IPS-15b (cell line): ENCODE results near the gene RNF112.

Experiments used
- H3K27me3 ChIP-seq: one replicate; pipeline ENCODE4 v1.6.1; 2013; ENCODE audit warnings: low read length; ENCODE audit not compliant: control insufficient read depth, insufficient read depth
- H3K36me3 ChIP-seq: one replicate; pipeline ENCODE4 v1.6.1; 2013; ENCODE audit warnings: low read length; ENCODE audit not compliant: control insufficient read depth, insufficient read depth
- H3K4me1 ChIP-seq: one replicate; pipeline ENCODE4 v1.6.1; 2013; ENCODE audit warnings: mild to moderate bottlenecking, low read length; ENCODE audit not compliant: control insufficient read depth, insufficient read depth
- H3K4me3 ChIP-seq: one replicate; pipeline ENCODE4 v1.5.1; 2013; ENCODE audit warnings: low read depth, low read length
- H3K9ac ChIP-seq: one replicate; pipeline ENCODE4 v1.6.1; 2013; ENCODE audit warnings: low read depth, mild to moderate bottlenecking, low read length
- H3K9me3 ChIP-seq: one replicate; pipeline ENCODE4 v1.6.1; 2013; ENCODE audit warnings: mild to moderate bottlenecking, low read length; ENCODE audit not compliant: control insufficient read depth, insufficient read depth

RNF112 gene

GRCh38 chr17:19410875-19411620 is at the start of gene RNF112:
TSS of gene RNF112 (plus strand) at chr17:19411232. CDS start at chr17:19411409, 177 bp downstream.
- no peaks in the 10 kb centered on the region for H3K4me1 ChIP-seq
- H3K9me3 ChIP-seq: no peaks in the 10 kb centered on the region
- no peak within 1 kb of the TSS for H3K9ac ChIP-seq
- no peaks in the 10 kb centered on the region for H3K27me3 ChIP-seq
- no peaks in the 10 kb centered on the region for H3K36me3 ChIP-seq
- peak within 1 kb of the TSS; percentile 30 for H3K4me3 ChIP-seq

- Histone ChIP-seq H3K9me3 (no peaks in the 10 kb centered on the region), H3K27me3 (peaks cover 4% of the 10 kb centered on the region), H3K9ac (peak overlapping the region; percentile 26), H3K4me3 (peak overlapping the region; percentile 87), H3K36me3 (peaks cover 13% of the 10 kb centered on the region), H3K4me1 (peaks cover 3% of the 10 kb centered on the region)
These were observed 49.7 kb upstream of the RNF112 start for GRCh38 chr17:19361326-19361725.

- H3K9me3 ChIP-seq: no peaks in the 10 kb centered on the region
- H3K36me3 ChIP-seq: peaks cover 13% of the 10 kb centered on the region
- peaks cover 3% of the 10 kb centered on the region for H3K4me1 ChIP-seq
- H3K27me3 ChIP-seq: peaks cover 4% of the 10 kb centered on the region
- H3K4me3 ChIP-seq: peak overlapping the region; percentile 87
- H3K9ac ChIP-seq: peak overlapping the region; percentile 71
These were observed 49.1 kb upstream of the RNF112 start for GRCh38 chr17:19361944-19362276.

- peaks cover 3% of the 10 kb centered on the region for H3K4me1 ChIP-seq
- H3K9ac ChIP-seq: peak within 1 kb of the TSS; percentile 71
- peaks cover 10% of the 10 kb centered on the region for H3K36me3 ChIP-seq
- H3K9me3 ChIP-seq: no peaks in the 10 kb centered on the region
- peaks cover 4% of the 10 kb centered on the region for H3K27me3 ChIP-seq
- peak within 1 kb of the TSS; percentile 87 for H3K4me3 ChIP-seq
These were observed 48.5 kb upstream of the RNF112 start, which contains the start of gene B9D1 for GRCh38 chr17:19362277-19363113. TSS of gene B9D1 (minus strand) at chr17:19362723. CDS start at chr17:19362569, 154 bp downstream.

- peaks cover 3% of the 10 kb centered on the region for H3K4me1 ChIP-seq
- peaks cover 6% of the 10 kb centered on the region for H3K36me3 ChIP-seq
- peak overlapping the region; percentile 87 for H3K4me3 ChIP-seq
- no peak overlapping the region for H3K9ac ChIP-seq
- H3K27me3 ChIP-seq: peaks cover 4% of the 10 kb centered on the region
- H3K9me3 ChIP-seq: no peaks in the 10 kb centered on the region
These were observed 48.0 kb upstream of the RNF112 start for GRCh38 chr17:19363114-19363438.

- peaks cover 6% of the 10 kb centered on the region for H3K36me3 ChIP-seq
- peaks cover 3% of the 10 kb centered on the region for H3K4me1 ChIP-seq
- no peak overlapping the region for H3K4me3 ChIP-seq
- no peaks in the 10 kb centered on the region for H3K9me3 ChIP-seq
- H3K9ac ChIP-seq: peak overlapping the region; percentile 26
- peaks cover 4% of the 10 kb centered on the region for H3K27me3 ChIP-seq
These were observed 47.5 kb upstream of the RNF112 start for GRCh38 chr17:19363460-19364035.

GRCh38 chr17:19364699-19365498 is 46.1 kb upstream of the RNF112 start:
- Histone ChIP-seq H3K4me3 (no peak overlapping the region), H3K9me3 (no peaks in the 10 kb centered on the region), H3K27me3 (peaks cover 4% of the 10 kb centered on the region), H3K9ac (no peak overlapping the region), H3K36me3 (peaks cover 3% of the 10 kb centered on the region), H3K4me1 (peaks cover 3% of the 10 kb centered on the region)

GRCh38 chr17:19365499-19365817 is 45.6 kb upstream of the RNF112 start:
- H3K36me3 ChIP-seq: no peaks in the 10 kb centered on the region
- peaks cover 4% of the 10 kb centered on the region for H3K27me3 ChIP-seq
- no peak overlapping the region for H3K4me3 ChIP-seq
- H3K4me1 ChIP-seq: peaks cover 3% of the 10 kb centered on the region
- no peak overlapping the region for H3K9ac ChIP-seq
- no peaks in the 10 kb centered on the region for H3K9me3 ChIP-seq

- Histone ChIP-seq H3K27me3 (peaks cover 4% of the 10 kb centered on the region), H3K9ac (no peak overlapping the region), H3K4me1 (peaks cover 3% of the 10 kb centered on the region)
These were observed 45.0 kb upstream of the RNF112 start for GRCh38 chr17:19365833-19366636.

GRCh38 chr17:19366637-19366972 is 44.4 kb upstream of the RNF112 start:
- H3K4me1 ChIP-seq: peaks cover 3% of the 10 kb centered on the region
- peaks cover 4% of the 10 kb centered on the region for H3K27me3 ChIP-seq
- H3K4me3 ChIP-seq: no peak overlapping the region
- no peaks in the 10 kb centered on the region for H3K9me3 ChIP-seq
- H3K36me3 ChIP-seq: no peaks in the 10 kb centered on the region
- H3K9ac ChIP-seq: no peak overlapping the region

More at GRCh38 chr17:19365833-19366636, 45.0 kb upstream of the RNF112 start:
- no peaks in the 10 kb centered on the region for H3K9me3 ChIP-seq
- no peaks in the 10 kb centered on the region for H3K36me3 ChIP-seq
- H3K4me3 ChIP-seq: no peak overlapping the region

GRCh38 chr17:19368229-19368628 is 42.8 kb upstream of the RNF112 start:
- Histone ChIP-seq H3K9me3 (no peaks in the 10 kb centered on the region), H3K4me1 (peaks cover 7% of the 10 kb centered on the region), H3K27me3 (peaks cover 3% of the 10 kb centered on the region), H3K36me3 (no peaks in the 10 kb centered on the region), H3K9ac (no peak overlapping the region), H3K4me3 (no peak overlapping the region)
